HuH-7.5 (cell line): ENCODE measurements around the gene BBC3.
"Not testable (repeated sequence)": the region's sequence is repeated elsewhere in the genome, so short reads cannot be mapped to it uniquely, and the experiment has no call there.

ENCODE experiments used
- DNase-seq: peaks from one replicate; pipeline ENCODE4 v3.0.0; 2011; ENCODE audit warnings: low spot score

BBC3 gene

DNA sequence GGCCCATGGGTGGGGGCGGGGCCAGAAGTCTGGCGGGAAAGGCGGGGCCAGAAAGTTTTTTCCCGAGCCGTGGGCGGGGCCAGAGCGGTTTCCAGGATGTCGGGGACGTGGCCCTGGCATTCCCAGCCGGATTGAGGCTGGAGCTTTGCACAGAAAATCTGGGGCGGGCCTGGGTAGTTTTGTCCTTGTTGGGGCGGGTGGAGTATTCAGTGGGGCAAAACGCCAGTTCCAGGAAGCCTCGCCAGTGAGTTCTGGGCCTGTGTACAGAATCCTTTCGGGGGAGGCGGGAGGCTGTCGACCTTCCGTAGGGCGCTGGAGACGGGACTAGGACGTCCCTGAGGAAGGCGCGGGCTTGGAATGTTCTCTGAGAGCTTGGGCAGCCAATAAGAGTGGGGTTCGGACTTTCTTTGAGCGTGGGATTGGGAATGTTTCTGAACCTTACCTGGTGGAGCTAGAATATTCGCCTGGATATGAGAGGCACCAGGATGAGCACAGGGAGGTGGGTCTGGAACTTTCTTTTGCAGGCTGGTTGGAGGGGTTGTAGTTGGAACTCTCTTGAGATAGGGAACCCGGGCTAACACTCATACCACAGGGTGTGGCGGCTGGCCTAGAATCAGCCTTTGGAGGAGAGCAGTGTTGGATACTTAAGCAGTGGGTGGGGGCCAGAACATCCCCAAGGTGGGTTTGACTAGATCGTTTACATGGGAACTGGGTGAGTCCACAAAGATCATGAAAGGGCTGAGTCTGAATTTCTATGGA, 26.6 kb upstream of the BBC3 start:
- DNase-seq: no peak

DNA sequence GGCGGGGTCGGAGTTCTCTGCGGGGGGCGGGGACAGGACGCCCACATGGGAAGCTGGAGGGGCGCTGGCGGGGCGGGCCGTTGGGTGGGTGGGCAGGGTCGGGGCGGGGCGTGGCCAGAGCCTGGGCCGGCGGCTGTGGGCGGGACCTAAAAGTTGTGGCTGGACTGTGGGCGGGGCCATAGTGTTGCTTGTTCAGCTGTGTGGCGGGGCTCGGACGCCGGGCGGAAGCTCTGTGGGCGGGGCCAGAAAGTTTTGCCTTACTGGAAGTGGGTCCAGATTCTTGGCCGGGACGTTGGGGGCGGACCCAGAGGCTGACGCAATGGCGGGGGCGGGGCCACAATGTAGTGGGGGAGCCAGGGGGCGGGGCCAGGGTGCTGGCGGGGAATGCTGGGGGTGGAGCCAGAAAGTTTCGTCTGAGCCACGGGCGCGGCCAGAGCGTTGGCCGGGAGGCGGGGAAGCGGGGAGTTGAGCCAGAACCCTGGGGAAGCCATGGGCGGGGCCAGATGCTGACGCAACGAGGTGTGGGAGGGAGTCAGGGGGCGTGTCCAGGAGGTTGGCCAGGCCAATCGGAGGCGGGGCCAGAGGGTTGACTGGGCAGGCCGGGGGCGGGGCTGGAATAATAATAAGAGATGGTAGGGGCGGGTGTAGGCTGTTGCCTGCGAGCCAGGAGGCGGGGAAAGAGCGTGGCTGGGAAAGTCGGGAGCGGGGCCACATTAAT, 25.9 kb upstream of the BBC3 start:
- peak; percentile 98 for DNase-seq

DNA sequence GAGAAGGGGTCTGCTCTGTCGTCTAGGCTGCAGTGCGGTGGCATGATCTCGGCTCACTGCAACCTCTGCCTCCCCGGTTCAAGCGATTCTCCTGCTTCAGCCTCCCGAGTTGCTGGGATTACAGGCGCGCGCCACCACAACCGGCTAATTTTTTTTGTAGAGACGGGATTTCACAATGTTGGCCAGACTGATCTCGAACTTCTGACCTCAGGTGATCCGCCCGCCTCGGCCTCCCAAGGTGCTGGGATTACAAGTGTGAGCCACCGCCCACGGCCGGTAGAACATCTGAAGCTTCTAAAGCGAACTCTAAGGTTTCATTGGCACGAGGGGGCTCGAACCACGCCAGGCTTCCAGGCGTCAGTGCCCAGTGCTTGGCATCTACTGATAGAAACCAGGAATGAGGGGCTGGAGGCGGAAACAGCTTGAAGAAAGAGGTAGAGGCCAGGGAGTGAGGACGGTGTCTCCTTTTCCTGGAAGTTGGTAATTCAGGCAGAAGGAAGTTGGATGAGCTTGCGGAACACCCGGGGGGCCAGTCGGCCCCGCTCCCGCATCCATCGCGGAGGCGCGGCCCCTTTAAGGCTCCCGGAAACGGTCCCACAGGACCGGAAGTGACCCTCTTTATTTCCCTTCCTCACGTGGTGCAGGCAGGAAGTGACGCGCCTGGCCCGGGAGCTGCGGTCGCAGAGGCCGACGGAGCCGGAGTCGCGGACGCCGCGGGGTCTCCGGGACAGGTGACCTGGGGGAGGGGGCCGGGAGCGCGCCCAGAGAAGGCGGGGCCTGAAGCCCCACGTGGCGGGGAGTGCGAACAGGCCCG, 25.1 kb upstream of the BBC3 start, which contains the start of gene CCDC9:
Gene CCDC9 (plus strand): TSS at position 647 of the 814 bp plus-strand sequence. CDS start 1,876 bp downstream, outside the sequence.
- DNase-seq: peak; percentile 96

- no peak for DNase-seq
Measured at GRCh38 chr19:47253970-47254369, 23.0 kb upstream of the BBC3 start.

DNA sequence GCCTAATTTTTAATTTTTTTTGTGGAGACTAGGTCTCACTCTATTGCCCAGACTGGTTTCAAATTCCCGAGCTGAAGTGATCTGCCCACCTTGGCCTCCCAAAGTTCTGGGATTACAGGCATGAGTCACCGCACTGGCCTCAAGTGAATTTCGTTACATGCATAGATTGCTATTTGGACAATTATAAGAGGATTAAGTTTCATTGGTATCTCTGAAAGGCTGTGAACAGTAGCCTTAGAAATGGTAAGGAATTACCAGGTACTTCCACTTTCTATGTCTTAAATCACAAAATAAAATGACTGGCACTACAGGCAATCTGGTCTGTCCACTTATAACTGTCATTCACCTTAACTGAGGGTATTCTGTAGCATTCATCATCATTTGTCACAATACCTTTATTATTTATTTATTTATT, 22.5 kb upstream of the BBC3 start:
- DNase-seq: no peak

- not testable (repeated sequence) for DNase-seq
Measured at GRCh38 chr19:47253016-47253415, 22.0 kb upstream of the BBC3 start.

GRCh38 chr19:47247308-47247990, 16.4 kb upstream of the BBC3 start:
- DNase-seq: no peak

DNA sequence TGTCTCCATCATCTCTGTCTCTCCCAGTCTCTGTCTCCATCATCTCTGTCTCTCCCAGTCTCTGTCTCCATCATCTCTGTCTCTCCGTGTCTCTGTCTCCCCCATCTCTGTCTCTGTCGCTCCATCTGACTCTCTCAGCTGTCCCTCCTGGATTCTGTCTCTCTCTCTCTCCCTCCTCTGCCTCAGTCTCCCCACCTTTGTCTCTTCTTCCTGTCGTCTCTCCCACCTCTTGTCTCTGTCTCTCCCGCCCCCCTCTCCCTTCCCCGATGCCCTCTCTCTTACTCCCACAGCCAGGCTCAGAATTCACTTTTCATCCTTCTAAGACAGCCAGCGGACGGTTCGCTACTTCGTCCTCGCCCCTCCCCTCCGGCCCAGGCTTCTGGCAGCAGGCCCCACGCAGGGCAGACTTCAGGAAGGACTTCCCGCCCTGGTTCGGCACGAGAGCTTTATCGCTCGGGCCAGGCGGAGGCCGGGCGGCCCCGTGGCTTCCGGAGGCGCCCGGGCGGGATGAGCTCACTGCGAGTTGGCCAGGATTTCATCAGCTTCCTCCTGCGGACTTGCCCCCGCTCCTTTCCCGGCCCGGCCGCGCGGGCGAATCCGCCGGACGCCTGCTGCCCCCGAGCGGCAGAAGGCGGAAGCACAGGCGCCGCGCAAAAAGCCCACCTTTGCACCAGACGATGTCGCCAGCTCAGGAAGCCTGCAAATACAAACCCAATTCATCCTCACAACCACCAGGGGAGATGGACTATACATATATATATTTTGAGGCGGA, 13.0 kb upstream of the BBC3 start:
- peak; percentile 95 for DNase-seq

- DNase-seq: no peak
Measured at GRCh38 chr19:47243364-47243775, 12.4 kb upstream of the BBC3 start.

DNA sequence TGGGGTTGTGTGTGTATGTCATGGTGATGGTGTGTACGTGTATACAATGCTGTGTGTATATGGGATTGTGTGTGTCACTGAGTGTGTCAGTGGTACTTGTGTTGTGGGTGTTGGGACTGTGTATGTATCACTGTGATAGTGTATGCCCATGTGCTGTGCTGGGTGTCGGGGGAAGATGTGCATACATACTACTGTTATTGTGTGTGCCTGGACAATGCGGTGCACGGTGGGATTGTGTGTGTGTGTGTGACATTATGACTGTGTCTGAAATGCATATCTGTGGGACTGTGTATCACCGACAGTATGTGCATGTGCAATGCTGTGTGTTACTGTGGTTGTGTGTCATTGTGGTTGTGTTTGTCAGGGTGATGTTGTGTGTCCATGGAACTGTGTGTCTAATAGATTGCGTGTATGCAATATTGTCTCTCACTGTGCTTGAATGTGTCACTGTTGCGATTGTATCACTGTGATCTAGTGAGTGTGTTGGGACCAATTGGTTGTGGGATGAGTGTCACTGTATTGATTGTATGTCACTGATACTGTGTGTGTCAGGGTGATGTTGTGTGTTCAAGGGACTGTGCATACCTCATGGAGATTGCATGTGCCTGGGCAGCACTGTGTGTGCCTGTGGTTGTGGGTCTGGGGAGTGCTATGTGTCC, 11.0 kb upstream of the BBC3 start:
- DNase-seq: no peak

DNA sequence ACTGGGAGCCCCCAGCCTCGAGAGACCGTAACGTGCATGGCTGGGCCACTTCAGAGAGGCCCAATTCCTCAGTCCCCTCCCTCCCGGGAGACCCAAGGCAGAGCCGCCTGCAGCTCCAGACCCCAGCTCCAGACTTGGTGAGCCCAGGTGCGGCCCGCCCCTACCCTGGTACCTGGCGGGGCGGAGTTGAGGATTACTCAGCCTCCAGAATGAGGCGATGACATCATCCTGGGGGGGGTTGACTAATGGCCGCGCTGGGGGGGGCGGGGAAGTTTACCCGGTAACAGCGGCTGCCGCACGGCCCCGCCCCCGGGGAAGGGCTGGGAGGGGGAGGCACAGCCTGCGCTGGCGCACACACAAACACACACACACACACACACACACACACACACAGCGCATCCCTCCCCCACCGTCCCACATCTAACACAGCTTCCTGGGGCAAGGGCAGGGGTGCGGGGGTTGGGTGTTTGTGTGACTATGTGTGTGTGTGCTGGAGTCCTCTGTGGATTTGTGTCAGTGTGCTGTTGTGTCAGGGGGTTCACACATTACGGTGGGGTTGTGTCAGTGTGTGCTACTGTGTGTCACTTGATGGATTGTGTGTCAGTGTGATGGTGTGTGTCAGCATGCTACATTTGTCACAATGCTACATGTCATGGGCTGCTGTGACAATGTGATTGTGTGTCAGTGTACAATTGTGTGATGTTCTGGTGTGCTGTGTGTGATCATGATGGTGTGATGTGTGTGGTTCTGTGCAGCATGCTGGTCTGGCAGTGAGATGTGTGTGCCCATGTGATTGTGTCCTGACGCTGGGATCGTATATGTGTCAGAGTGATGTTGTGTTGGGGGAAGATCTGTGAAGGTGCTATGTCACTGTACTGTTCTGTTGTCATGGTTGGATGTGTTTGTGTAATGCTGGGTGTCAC, 10.3 kb upstream of the BBC3 start:
- peak; percentile 80 for DNase-seq

DNA sequence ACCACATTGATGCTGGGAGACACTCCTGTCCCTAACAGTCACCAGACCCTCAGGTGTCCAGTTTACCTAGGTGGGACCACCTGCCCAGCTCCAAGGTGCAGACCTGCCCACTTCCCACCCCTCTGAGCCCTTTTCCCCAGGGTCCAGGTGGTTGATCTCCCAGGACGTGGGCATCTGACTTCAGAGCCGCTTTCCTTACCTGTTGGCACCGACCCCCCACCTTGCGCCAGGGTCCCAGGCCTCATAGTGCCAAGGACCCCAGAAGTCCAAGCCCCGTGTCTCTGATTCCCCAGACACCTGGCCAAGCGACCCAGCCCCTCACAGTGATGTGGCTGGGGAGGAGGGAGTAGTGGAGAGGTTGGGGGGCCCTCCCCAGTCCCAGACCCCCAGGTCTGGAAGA, 9.6 kb upstream of the BBC3 start:
- no peak for DNase-seq

DNA sequence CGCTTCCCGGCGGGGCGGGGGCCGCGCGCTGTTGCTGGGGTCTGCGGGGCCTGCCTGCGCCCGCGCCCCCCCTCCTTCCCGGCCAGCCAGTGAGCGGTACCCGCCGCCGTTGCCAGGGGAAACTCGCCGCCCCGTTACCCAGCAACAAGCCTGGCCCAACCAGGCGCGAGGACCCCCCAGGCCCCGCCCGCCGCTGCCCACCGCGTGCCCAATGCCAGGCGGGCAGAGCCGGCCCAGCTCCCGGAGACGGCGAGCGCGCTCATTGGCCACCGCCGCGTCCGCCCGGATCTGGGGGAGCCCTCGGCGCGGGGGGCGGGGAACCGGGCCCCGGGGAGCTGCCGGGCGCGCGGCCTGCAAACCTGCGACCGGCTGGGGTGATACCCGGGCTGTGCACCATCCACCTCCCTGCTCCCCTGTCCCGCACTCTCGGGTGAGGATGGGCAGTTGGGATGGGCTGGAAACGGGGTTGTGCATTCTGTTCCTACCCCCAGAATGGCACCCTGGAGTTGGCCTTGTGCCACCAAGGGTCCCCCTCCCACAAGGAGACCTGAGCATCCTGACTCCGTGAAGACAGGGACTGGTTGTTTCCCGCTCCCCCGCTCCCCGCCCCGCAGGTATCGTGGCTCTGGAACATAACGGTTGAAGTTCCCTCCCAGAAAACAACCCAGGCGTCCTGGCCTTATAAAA, 8.8 kb upstream of the BBC3 start:
- no peak for DNase-seq

- DNase-seq: no peak
Measured at GRCh38 chr19:47239152-47239551, 8.2 kb upstream of the BBC3 start.

- no peak for DNase-seq
Measured at GRCh38 chr19:47236072-47236675, 5.2 kb upstream of the BBC3 start.

DNA sequence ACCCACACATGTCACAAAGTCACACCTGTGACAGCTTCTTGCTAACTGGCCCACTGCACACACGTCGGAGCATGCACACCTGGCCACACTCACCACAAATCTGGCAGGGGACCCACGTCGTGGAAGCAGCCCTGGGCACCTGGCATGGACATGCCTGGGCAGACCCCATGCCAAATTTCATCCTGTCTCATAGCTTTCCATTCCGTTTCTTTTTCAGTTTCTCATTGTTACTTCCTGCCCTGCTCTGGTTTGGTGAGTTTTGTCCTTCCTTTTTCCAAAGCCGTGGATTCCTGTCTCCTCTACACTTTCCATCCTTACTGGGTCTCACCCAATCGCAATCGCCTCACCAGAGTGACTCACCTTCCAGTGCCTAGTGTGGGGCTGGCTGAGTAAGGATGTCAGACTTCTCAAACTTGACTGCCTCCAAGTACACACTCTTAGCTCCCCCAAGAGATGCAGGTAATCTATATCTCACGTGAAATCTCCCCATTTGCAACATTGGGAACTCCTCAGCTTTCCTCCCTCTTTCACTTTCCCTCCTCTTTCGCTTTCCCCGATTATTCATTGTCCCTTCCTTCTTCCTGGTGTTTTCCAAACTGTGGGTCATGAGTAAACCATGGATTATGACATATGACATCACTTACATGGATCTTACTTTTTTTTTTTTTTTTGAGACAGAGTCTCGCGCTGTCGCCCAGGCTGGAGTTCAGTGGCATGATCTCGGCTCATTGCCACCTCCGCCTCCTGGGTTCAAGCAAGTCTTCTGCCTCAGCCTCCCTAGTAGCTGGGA, 1.6 kb upstream of the BBC3 start:
- DNase-seq: no peak

DNA sequence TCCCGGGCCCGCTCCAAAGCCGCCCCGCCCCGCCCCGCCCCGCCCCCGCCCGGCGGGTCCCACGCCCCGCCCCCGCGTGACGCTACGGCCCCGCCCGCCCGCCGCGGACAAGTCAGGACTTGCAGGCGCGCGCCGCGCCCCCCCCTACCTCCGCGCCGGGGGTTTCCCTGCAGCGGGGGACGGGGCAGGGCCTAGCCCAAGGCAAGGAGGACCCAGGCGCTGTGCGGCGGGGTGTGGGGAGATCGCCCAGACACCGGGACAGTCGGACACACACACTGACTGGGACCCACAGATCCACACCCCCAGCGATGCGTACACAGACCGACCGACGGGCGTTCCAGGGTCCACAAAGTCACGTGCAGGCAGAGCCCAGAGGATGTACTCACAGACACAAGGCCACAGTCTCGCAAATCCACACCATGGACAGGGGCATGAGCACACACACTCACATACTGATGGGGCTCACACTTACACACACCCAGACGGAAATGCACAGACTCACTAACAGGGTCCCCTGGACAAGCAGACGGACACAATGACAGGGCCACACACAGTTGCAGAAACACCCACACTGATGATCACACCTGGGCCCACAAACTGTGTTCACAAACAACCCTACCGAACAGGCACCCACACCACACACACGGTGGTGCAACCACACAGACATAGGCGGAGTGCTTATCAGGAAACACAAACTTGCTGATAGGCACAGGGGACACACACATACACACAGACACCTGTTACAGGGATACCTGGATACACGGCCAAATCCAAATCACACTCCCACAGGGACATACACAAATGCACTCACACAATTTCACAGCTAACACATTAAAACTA, 436 bp upstream of the BBC3 start:
- DNase-seq: peak; percentile 73
